B cell (primary cell): ENCODE results near the gene CRYGN. TPM values are rescaled to one million over a fixed set of nuclear protein-coding genes. Genes with fewer than 3 reads are reported as not detected.
A peak's percentile ranks its signal among the peaks of the same experiment; 100 is the strongest.

ENCODE experiments used
- ATAC-seq: fragments of 200-7000 bp; cut with Tn5 transposase; one replicate; pipeline ENCODE4 v1.10.0; 2021; ENCODE audit warnings: low read depth, mild to moderate bottlenecking, moderate number of reproducible peaks, moderate library complexity
- CTCF ChIA-PET: fragments of 350-600 bp; sonication (Branson Sonifier 250); formaldehyde crosslinking; loops from one replicate; lab custom pipeline; 2021; ENCODE audit warnings: antibody characterized with exemption, inconsistent platforms; lab: Charles Lee
- POLR2A ChIA-PET: fragments of 350-600 bp; sonication (Branson Sonifier 250); formaldehyde crosslinking; loops from one replicate; lab custom pipeline; 2021; ENCODE audit warnings: antibody characterized with exemption; lab: Charles Lee
- DNase-seq: peaks from one replicate; pipeline ENCODE4 v3.0.0; 2013
- H2AFZ ChIP-seq: 2 replicates; pipeline ENCODE4 v1.6.1; 2012; ENCODE audit warnings: mild to moderate bottlenecking, low read depth, low read length; ENCODE audit not compliant: insufficient read depth, poor library complexity, severe bottlenecking
- H3K27ac ChIP-seq, 2 donors: 1 replicate in 1 of 2; 2 replicates in 1 of 2; pipeline ENCODE4 v1.5.1; 2012 to 2013; ENCODE audit warnings: low read length in 2 of 2, mild to moderate bottlenecking in 2 of 2, moderate library complexity in 1 of 2
- H3K27me3 ChIP-seq, 4 experiments: fragments of 200-600 bp in 1 of 4; sonication (generic) in 1 of 4; replicated peaks in 1 of 4; 1 replicate in 2 of 4; 2 replicates in 2 of 4; pipeline versions ENCODE4 v1.6.1 to v1.7.0; 2013 to 2016; ENCODE audit warnings: low read length in 3 of 4, mild to moderate bottlenecking in 2 of 4, mixed read lengths in 1 of 4, moderate library complexity in 1 of 4; ENCODE audit not compliant: insufficient read depth in 4 of 4, control insufficient read depth in 3 of 4; ENCODE audit errors: control extremely low read depth in 1 of 4
- H3K36me3 ChIP-seq, 2 experiments: replicated peaks in 1 of 2; 1 replicate in 1 of 2; 2 replicates in 1 of 2; pipeline versions ENCODE4 v1.6.1 to v1.7.1; 2013; ENCODE audit warnings: low read length in 1 of 2; ENCODE audit not compliant: insufficient read depth in 2 of 2, control insufficient read depth in 1 of 2; ENCODE audit errors: control extremely low read depth in 1 of 2, extremely low read depth in 1 of 2
- H3K4me1 ChIP-seq, 2 donors: fragments of 200-600 bp in 1 of 2; sonication (generic) in 1 of 2; 1 replicate in 1 of 2; 2 replicates in 1 of 2; pipeline versions ENCODE4 v1.5.1 to v1.6.1; 2013 to 2017; ENCODE audit warnings: low read length in 2 of 2; ENCODE audit not compliant: control insufficient read depth in 2 of 2, insufficient read depth in 2 of 2
- H3K4me2 ChIP-seq: replicated peaks from 2 replicates; pipeline ENCODE3; 2012; ENCODE audit warnings: mild to moderate bottlenecking, low read depth, low read length; ENCODE audit not compliant: poor library complexity, severe bottlenecking
- H3K4me3 ChIP-seq, 5 experiments: fragments of 200-600 bp in 1 of 5; sonication (generic) in 1 of 5; 1 replicate in 3 of 5; 2 replicates in 2 of 5; pipeline versions ENCODE4 v1.5.1 to v1.7.0; 2011 to 2016; ENCODE audit warnings: low read length in 4 of 5, mild to moderate bottlenecking in 4 of 5, low read depth in 2 of 5, control low read depth in 1 of 5, moderate library complexity in 1 of 5; ENCODE audit not compliant: insufficient read depth in 1 of 5; ENCODE audit errors: control extremely low read depth in 1 of 5, extremely low read depth in 1 of 5
- H3K79me2 ChIP-seq: fragments of 200-600 bp; sonication (generic); one replicate; pipeline ENCODE4 v1.6.0; 2016; ENCODE audit warnings: low read length; ENCODE audit not compliant: control insufficient read depth, insufficient read depth
- H3K9ac ChIP-seq: fragments of 200-600 bp; sonication (generic); 2 replicates; pipeline ENCODE4 v1.6.1; 2017; ENCODE audit warnings: mild to moderate bottlenecking, low read length, moderate library complexity
- H3K9me3 ChIP-seq, 3 donors: one replicate each; pipeline versions ENCODE4 v1.6.1 to v1.7.1; 2013; ENCODE audit warnings: low read length in 2 of 3; ENCODE audit not compliant: control insufficient read depth in 2 of 3, insufficient read depth in 1 of 3; ENCODE audit errors: control extremely low read depth in 1 of 3
- H4K20me1 ChIP-seq: 2 replicates; pipeline ENCODE4 v1.6.0; 2012; ENCODE audit warnings: mild to moderate bottlenecking, low read length; ENCODE audit not compliant: insufficient read depth, control insufficient read depth, poor library complexity, severe bottlenecking
- H3K27ac Mint-ChIP-seq: one replicate; pipeline ENCODE4 v1.8.0; 2021; ENCODE audit warnings: mixed read lengths
- H3K27me3 Mint-ChIP-seq: one replicate; pipeline ENCODE4 v1.8.0; 2021; ENCODE audit warnings: mixed read lengths
- H3K4me1 Mint-ChIP-seq: one replicate; pipeline ENCODE4 v1.8.0; 2021; ENCODE audit warnings: mixed read lengths
- H3K4me3 Mint-ChIP-seq: one replicate; pipeline ENCODE4 v1.8.0; 2021; ENCODE audit warnings: mixed read lengths
- H3K9me3 Mint-ChIP-seq: one replicate; pipeline ENCODE4 v1.8.0; 2022; ENCODE audit warnings: mixed read lengths; ENCODE audit not compliant: insufficient read depth
- EZH2 ChIP-seq: IDR thresholded peaks from 2 replicates; pipeline ENCODE4 v1.6.1; 2012; ENCODE audit warnings: borderline replicate concordance, low read depth, mild to moderate bottlenecking, moderate library complexity, low read length; ENCODE audit not compliant: insufficient read depth, poor library complexity, severe bottlenecking
- WGBS: methylation state at CpG from one replicate; pipeline ENCODE4 v1.1.5; 2013; ENCODE audit warnings: missing lambda C conversion rate; ENCODE audit not compliant: insufficient coverage; 5-methylcytosine and 5-hydroxymethylcytosine counted together
- intact Hi-C: fragments of 100-400 bp; cut with micrococcal nuclease; formaldehyde crosslinking; loops from one replicate; pipeline ENCODE4 v1.10.0; 2022
- polyA plus RNA-seq: library from polyadenylated mRNA; depleted of rRNA; stranded (reverse); fragments of >200 nt; gene quantifications from 2 replicates; pipeline ENCODE4 v1.2.3, GENCODE V29; 2012
- total RNA-seq, 2 donors: library from RNA; stranded (reverse); fragments of 120-200 nt in 1 of 2; gene quantifications; 1 replicate in 1 of 2; 2 replicates in 1 of 2; pipeline versions ENCODE4 v1.2.3 to v1.2.4, GENCODE V29; 2013 to 2022
- TF ChIP-seq, protein P1 (sequence below): fragments of 200-600 bp; IDR thresholded peaks from one replicate; pipeline ENCODE4 v1.8.0; 2022; ENCODE audit warnings: antibody characterized with exemption, mild to moderate bottlenecking

The CRYGN gene
- total and polyA plus RNA-seq, 2 donors (not counting 1 experiment from before 2014, with no cell fraction given), result not detected

DNA sequence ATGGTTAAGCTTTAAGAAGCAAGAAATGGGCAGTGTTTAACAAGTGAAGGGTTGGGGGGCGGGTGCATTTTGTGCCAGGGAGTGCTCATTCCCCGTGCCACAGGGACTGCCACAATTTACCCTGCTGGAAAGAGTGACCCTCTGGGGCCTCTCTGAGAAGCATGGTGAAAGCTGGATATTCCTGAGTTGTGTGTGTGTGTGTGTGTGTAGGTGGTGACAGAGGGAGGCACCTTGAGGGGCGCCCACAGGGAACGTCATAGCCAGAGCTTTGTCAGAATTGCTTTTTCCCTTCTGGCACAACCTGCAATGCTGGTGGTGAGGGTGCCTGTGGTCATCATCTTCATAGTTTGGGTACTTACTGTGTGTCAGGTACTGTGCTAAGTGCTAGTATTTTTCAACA, 27.6 kb downstream of the CRYGN start:
- DNase-seq (no peak), ATAC-seq (no peak)
- Histone ChIP-seq H3K27ac (no peak overlapping the region), H3K4me3 (no peak overlapping the region), H3K4me1 (peaks cover 34% of the 10 kb centered on the region in 2 donors), H3K79me2 (no peaks in the 10 kb centered on the region), H3K9me3 (peaks cover 0 to 20% (median 0%) of the 10 kb centered on the region in 3 donors), H3K4me2 (no peak overlapping the region), H2AFZ (no peak overlapping the region), H3K9ac (no peak overlapping the region), H3K36me3 (no peaks in the 10 kb centered on the region), H3K27me3 (peaks cover 0 to 56% (median 26%) of the 10 kb centered on the region in 4 experiments), H4K20me1 (no peaks in the 10 kb centered on the region)
- no peak for TF ChIP-seq EZH2
- TF ChIP-seq, protein P1, sequence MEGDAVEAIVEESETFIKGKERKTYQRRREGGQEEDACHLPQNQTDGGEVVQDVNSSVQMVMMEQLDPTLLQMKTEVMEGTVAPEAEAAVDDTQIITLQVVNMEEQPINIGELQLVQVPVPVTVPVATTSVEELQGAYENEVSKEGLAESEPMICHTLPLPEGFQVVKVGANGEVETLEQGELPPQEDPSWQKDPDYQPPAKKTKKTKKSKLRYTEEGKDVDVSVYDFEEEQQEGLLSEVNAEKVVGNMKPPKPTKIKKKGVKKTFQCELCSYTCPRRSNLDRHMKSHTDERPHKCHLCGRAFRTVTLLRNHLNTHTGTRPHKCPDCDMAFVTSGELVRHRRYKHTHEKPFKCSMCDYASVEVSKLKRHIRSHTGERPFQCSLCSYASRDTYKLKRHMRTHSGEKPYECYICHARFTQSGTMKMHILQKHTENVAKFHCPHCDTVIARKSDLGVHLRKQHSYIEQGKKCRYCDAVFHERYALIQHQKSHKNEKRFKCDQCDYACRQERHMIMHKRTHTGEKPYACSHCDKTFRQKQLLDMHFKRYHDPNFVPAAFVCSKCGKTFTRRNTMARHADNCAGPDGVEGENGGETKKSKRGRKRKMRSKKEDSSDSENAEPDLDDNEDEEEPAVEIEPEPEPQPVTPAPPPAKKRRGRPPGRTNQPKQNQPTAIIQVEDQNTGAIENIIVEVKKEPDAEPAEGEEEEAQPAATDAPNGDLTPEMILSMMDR, result no peak
- 90% methylated on average over 3 of the region's 4 CpGs for WGBS
- Mint-ChIP-seq H3K4me3 (no peak overlapping the region), H3K27ac (no peak overlapping the region), H3K9me3 (no peaks in the 10 kb centered on the region), H3K4me1 (peaks cover 26% of the 10 kb centered on the region), H3K27me3 (peaks cover 53% of the 10 kb centered on the region)
- CTCF ChIA-PET, result interaction anchor here (0.6 to 3.5 kb wide), 4 partner anchors 12 to 61 kb away, joined by 3 to 16 read pairs (median 4); no protein-coding TSS in a partner anchor
- POLR2A ChIA-PET, result no interaction called here
- intact Hi-C loops, result no loop called here

DNA sequence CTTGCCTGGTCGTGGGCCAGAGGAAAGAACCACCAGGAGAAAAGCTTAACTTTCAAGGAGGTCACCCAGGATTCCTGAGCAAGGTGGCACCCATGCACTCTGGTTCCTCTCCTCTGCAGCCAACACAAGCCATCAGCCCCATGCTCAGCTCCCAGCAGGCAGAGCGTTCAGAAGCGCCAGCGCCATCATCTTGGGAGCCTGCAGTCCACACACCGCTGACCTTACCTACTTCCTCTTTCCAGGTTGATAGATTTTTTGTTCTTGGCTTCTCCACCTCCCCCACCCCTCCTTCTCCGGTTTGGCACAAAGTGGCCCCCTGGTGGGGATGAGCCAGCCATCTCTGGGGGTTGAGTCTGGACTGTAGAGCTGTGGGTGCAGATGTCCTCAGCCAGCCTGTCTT, 28.4 kb downstream of the CRYGN start:
- Mint-ChIP-seq H3K4me1 (peaks cover 26% of the 10 kb centered on the region), H3K27ac (no peak overlapping the region), H3K4me3 (peak overlapping the region; percentile 62), H3K27me3 (peaks cover 58% of the 10 kb centered on the region), H3K9me3 (no peaks in the 10 kb centered on the region)
- Histone ChIP-seq H3K36me3 (no peaks in the 10 kb centered on the region), H3K9ac (no peak overlapping the region), H3K4me3 (no peak overlapping the region), H3K27me3 (peaks cover 0 to 61% (median 26%) of the 10 kb centered on the region in 4 experiments), H3K4me1 (peaks cover 34% of the 10 kb centered on the region in 2 donors), H2AFZ (no peak overlapping the region), H3K79me2 (no peaks in the 10 kb centered on the region), H4K20me1 (no peaks in the 10 kb centered on the region), H3K27ac (no peak overlapping the region), H3K9me3 (peaks cover 0 to 20% (median 0%) of the 10 kb centered on the region in 3 donors), H3K4me2 (peak overlapping the region; percentile 11)
- intact Hi-C loops, result no loop called here
- peak; percentile 28 for ATAC-seq
- ChIA-PET POLR2A (no interaction called here), CTCF (interaction anchor here (0.5 to 3.5 kb wide), 5 partner anchors 11 to 97 kb away, joined by 3 to 16 read pairs (median 3); no protein-coding TSS in a partner anchor)
- 28% methylated on average over 4 of the region's 6 CpGs for WGBS
- TF ChIP-seq, protein P1, result no peak
- TF ChIP-seq EZH2, result no peak
- DNase-seq, result peak; percentile 64
